ENCODE measurements around the gene HCAR1.
"Not testable (repeated sequence)": the region's sequence is repeated elsewhere in the genome, so short reads cannot be mapped to it uniquely, and the experiment has no call there.

The HCAR1 gene

DNA sequence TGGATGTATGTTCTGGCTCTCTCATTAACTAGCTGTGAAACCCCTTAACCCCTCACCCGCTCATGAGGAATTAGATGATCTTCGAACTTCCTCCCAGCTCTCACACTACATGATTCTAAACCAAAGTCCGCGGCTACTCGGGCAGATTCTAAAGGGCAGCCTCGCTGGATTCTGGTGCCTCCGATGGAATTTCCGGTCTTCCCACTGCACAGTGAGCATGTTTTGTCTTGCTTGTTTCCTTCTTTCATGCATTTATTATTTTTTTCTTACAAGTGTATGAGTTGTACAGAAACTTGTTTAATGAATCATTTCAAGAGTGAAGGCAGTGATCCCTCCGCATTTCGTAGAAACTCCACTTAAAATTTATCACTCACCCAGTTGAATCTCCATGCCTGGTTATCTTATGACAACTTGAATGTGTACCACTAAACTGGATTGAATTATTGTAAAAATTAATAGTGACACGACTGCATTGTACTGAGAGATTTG, 9.5 kb downstream of the HCAR1 start:
- DNase-seq = no peak

DNA sequence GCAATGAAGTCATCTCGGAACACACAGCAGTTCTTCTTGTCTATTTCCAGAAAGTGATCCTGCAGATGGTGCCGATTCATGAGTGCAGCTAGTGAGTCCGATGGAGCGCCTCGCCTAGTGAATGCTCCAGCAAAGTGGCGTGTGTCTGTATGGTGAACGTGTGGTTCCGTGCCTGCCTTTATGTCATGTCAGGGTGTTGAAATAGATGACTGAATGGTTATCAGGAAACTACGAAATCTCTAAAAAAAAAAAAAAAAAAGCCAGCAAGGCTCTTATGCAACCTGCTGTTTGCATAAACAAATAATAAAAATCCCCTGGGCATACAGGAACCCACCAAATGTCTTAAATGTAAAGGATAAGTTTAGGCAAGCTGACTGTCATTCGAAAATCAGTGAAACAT, 14.0 kb downstream of the HCAR1 start, which contains the start of gene HCAR3:
Gene HCAR3, minus strand, starts transcription at position 154 of the 400 bp plus-strand sequence. Its CDS starts 74 bp downstream, at position 80.
- DNase-seq = not testable (repeated sequence)

DNA sequence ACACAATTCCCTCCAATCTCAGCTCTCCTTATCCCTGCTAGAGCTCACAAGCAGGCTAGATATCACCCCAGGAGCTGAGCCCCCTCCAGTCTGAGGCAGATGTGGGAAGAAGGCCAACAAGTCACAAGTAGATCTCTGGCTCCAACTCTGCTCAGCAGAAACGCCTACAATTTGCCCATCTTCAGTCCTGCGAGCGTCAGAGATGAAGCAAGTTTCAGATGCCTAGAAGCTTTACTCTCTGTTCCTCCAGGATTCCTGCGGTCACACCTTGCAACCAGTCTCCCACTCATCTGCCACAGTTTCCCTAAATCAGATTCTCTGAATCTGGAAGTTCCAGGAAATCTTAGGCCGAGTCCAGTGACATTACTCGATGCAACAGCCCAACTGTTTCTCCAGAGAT, 15.4 kb downstream of the HCAR1 start:
- DNase-seq = not testable (repeated sequence)

DNA sequence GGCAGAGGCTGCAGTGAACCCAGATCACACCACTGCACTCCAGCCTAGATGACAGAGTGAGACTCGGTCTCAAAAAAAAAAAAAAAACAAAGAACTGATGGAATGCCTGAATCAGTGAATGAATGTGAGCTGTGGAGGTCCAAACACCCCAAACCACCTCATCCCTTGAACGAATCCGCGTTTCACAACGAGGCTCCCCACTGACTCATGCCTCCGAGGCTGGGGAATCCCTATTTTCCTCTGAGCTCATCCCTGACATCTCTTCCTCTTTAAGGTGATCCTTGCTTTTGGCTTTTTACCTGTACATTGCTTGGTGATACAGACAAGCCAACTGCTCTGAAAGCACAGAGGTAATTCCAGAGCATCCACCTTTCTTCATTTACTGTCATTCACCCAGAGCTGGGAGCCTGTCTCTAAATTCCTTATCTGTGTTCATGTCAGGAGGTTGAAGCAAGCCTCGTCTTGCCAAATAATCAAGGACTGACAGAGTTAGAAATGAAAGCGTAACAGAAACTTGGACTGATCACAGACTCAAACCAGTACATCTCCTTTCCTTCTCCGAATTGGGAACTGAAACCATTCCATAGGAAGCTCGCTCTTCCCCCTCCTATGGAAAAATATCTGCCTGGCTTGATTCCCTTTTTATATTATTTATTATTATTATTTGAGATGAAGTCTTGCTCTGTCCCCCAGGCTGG, 17.0 kb downstream of the HCAR1 start:
- not testable (repeated sequence) for DNase-seq

GRCh38 chr12:122711266-122711665, 19.4 kb downstream of the HCAR1 start:
- not testable (repeated sequence) for DNase-seq

- DNase-seq = not testable (repeated sequence)
Measured at GRCh38 chr12:122710341-122710740, 20.3 kb downstream of the HCAR1 start.

GRCh38 chr12:122709287-122709686, 21.4 kb downstream of the HCAR1 start:
- DNase-seq = not testable (repeated sequence)

DNA sequence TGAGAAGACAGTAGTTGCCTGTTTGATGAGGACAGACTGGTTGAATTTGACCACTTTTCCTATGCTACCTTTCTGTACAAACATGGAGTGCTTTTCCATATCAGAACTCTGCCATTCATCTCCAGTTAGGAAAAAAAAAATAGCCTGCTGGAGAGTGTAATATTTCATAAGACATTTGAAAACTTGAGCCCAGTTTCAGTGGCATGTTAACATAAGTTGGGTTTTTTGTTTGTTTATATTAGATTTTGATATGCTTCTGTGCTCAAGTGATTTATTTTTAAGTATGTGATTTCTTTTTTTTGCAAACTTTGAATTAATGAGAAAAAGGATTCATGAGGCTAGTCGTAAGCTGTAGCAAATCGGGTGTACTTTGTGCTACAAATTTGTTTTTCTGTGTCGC, 26.8 kb downstream of the HCAR1 start:
- not testable (repeated sequence) for DNase-seq

- DNase-seq = not testable (repeated sequence)
Measured at GRCh38 chr12:122702890-122703611, 27.6 kb downstream of the HCAR1 start, which contains the start of gene HCAR2. HCAR2 (minus strand) TSS chr12:122703357; CDS start chr12:122703283, 74 bp downstream.

GRCh38 chr12:122701481-122701880, 29.2 kb downstream of the HCAR1 start:
- DNase-seq = not testable (repeated sequence)

GRCh38 chr12:122700038-122700710, 30.5 kb downstream of the HCAR1 start:
- DNase-seq = not testable (repeated sequence)

DNA sequence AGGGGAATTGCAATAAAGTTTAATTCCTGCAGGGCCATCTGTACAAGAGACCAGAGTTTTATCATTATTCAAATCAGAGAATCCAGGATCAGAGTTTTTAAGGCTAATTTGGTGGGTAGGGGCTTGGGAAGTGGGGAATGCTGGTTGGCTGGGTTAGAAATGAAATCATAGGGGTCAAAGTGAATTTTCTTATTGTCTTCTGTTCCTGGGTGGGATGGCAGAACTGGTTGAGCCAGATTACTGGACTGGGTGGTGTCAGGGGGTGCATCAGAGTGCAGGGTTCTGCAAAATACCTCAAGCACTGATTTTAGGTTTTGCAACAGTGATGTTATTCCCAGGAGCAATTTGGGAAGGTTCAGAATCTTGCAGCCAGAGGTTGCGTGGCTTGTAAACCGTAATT, 33.7 kb downstream of the HCAR1 start:
- not testable (repeated sequence) for DNase-seq

GRCh38 chr12:122691566-122691965, 39.1 kb downstream of the HCAR1 start:
- DNase-seq = no peak

- no peak for DNase-seq
Measured at GRCh38 chr12:122688291-122688690, 42.4 kb downstream of the HCAR1 start.

DNA sequence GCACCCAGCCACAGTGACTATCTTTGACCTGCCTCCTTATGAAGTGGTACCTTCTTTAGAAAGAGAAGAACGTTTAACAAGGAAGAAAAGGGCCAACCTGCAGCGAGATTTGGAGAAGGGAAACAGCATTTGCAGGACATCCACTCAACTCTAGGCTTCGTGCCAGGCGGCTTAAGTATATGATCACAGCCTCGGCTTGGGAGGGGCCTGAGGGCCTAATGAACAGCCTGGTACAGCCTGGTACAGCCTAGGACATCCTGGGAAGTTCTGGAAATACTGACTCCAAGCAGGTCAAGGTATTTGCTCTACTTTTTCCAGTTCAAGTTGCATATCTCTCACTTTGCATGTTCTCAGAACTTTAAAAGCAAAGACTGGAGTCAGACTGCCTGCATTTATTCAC, 43.6 kb downstream of the HCAR1 start:
- no peak for DNase-seq

GRCh38 chr12:122686538-122686937, 44.1 kb downstream of the HCAR1 start:
- no peak for DNase-seq

GRCh38 chr12:122684297-122684813, 46.3 kb downstream of the HCAR1 start:
- DNase-seq = no peak

DNA sequence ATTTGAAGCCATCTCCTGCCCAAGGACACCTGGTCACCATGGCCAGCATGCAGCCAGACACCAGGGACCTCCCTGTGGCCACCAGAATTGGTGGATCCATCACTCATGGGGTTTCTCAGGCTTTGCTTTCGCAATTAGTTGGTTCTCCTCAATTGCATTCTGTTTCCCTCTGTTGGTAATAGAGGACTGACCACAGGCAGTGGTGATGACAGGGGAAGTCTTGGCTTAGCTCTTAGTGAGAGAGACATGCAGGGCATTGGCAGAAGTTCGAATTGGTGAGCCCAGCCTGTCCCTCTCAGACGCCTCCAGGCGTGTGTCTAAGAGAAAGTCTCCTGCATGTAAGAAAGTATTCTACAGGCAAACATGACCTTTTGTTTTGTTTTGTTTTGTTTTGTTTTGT, 48.8 kb downstream of the HCAR1 start:
- DNase-seq = no peak

DNA sequence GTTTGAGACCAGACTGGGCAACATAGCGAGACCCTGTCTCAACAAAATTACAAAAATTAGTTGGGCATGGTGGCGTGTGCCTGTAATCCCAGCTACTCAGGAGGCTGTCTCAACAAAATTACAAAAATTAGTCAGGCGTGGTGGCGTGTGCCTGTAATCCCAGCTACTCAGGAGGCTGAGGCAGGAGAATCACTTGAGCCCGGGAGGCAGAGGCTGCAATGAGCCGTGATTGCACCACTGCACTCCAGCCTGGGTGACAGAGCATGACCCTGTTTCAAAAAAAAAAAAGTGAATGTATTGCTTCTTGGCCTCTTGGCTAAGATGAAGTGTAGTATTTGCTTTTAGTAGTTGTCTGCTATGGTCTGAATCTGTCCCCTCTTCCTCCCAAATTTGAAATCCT, 49.7 kb downstream of the HCAR1 start:
- DNase-seq = not testable (repeated sequence)

DNA sequence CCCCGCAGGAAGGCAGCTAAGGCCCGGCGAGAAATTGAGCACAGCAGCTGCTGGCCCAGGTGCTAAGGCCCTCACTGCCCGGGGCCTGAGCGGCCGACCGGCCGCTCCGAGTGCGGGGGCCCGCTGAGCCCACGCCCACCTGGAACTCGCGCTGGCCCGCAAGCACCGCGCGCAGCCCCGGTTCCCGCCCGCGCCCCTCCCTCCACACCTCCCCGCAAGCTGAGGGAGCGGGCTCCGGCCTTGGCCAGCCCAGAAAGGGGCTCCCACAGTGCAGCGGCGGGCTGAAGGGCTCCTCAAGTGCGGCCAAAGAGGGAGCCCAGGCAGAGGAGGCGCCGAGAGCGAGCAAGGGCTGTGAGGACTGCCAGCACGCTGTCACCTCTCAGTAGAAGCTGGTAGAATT, 53.9 kb downstream of the HCAR1 start:
- not testable (repeated sequence) for DNase-seq

Measured in activated CD4-positive, alpha-beta T cell treated with anti-CD3 and anti-CD28 coated beads for 4 hours (primary cell).